Ishikawa (cell line): ENCODE results near the gene THADA.

Experiments
- EGR1 ChIP-seq: IDR thresholded peaks from 2 replicates; pipeline ENCODE4 v1.6.1; 2012
- EP300 ChIP-seq: IDR thresholded peaks from 2 replicates; pipeline ENCODE4 v1.6.1; 2012; ENCODE audit warnings: borderline replicate concordance
- MAX ChIP-seq: IDR thresholded peaks from 2 replicates; pipeline ENCODE4 v1.6.1; 2012
- USF1 ChIP-seq: IDR thresholded peaks from 2 replicates; pipeline ENCODE4 v1.6.1; 2012
- YY1 ChIP-seq: IDR thresholded peaks from 2 replicates; pipeline ENCODE4 v1.6.1; 2012; ENCODE audit warnings: low read depth

- TF ChIP-seq EP300 (no peak), EGR1 (no peak), YY1 (no peak), MAX (no peak), USF1 (no peak)
Measured at GRCh38 chr2:43191947-43192516, 403.8 kb downstream of the THADA start.
